SW480 (cell line): Measurements from ENCODE around the gene DBH.

ENCODE experiments used
- DNase-seq: peaks from one replicate; pipeline ENCODE4 v3.0.0-alpha.2; 2016; ENCODE audit warnings: low spot score

Gene DBH

GRCh38 chr9:133604856-133605255 lies 31.3 kb upstream of the DBH start:
- DNase-seq: no peak

GRCh38 chr9:133605446-133605845 lies 30.7 kb upstream of the DBH start:
- no peak for DNase-seq

GRCh38 chr9:133605856-133606707 lies 30.1 kb upstream of the DBH start:
- DNase-seq: no peak

GRCh38 chr9:133606708-133607025 lies 29.5 kb upstream of the DBH start:
- DNase-seq: no peak

- DNase-seq: no peak
Measured at GRCh38 chr9:133607381-133607780, 28.8 kb upstream of the DBH start.

DNA sequence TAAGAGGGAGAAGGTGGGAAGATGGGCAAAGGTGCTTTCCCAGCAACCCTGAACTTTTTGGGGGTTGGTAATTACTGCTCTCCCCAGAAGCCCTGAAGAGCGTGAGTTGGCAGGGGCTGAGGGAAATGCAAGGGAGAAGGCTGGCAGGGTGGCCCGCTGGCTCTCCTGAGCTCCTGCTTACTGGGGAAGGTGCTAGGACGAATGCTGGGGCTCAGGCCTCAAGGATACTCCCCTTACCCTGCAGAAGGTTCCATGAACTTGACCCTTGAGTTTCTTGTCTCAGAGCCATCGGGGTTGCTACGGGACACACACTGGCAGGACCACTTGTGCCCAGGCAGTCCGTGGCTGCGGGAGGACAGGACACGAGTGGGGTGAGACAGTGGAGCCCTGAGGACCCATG lies 28.2 kb upstream of the DBH start:
- no peak for DNase-seq

GRCh38 chr9:133608382-133608781 lies 27.8 kb upstream of the DBH start:
- no peak for DNase-seq

- no peak for DNase-seq
Measured at GRCh38 chr9:133608889-133609288, 27.3 kb upstream of the DBH start.

GRCh38 chr9:133609311-133610098 lies 26.7 kb upstream of the DBH start, which contains the start of gene FAM163B:
FAM163B (minus strand) TSS chr9:133609389; CDS start chr9:133580223, 29,166 bp downstream.
- no peak for DNase-seq

DNA sequence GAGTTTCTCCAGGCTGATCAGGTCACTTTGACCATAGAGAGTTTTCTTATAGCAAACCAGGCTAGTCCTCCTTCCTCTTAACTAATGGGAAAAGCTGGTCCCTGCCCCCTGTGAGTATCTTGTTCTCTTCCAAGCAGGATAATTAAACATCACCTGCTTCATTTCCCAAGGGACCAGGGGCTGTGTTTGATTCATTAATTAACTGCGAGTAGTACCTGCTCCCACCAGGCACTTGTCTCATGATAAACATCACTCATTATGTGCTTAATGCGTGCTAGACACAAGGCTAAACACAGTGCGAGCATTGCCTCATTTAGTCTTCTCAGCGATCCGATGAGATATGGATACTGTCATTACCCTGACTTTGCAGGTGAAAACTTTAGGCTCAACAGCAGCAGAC lies 25.3 kb upstream of the DBH start:
- no peak for DNase-seq

DNA sequence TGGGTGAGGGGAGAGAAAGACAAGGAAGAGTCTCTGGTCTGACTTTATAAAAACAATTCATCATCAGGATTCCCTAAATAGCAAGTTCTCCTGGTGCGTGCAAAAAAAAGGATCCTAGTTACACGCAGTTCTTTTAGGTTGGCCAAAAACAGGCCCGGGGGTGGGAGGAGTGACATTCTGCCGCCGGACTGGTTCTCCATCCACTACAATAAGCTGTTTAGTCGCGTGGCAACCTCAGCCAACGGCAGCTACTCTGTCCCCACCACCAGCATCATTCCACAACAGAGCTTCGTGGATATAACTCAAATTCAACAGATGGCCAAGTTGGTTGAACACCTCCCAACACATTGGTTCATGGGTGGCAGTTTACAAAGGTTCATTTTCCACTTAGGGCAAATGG lies 24.1 kb upstream of the DBH start:
- DNase-seq: no peak

GRCh38 chr9:133612816-133613215 lies 23.3 kb upstream of the DBH start:
- no peak for DNase-seq

- no peak for DNase-seq
Measured at GRCh38 chr9:133613432-133613831, 22.7 kb upstream of the DBH start.

- no peak for DNase-seq
Measured at GRCh38 chr9:133614056-133614455, 22.1 kb upstream of the DBH start.

- no peak for DNase-seq
Measured at GRCh38 chr9:133614678-133615077, 21.5 kb upstream of the DBH start.

GRCh38 chr9:133615186-133615585 lies 21.0 kb upstream of the DBH start:
- no peak for DNase-seq

DNA sequence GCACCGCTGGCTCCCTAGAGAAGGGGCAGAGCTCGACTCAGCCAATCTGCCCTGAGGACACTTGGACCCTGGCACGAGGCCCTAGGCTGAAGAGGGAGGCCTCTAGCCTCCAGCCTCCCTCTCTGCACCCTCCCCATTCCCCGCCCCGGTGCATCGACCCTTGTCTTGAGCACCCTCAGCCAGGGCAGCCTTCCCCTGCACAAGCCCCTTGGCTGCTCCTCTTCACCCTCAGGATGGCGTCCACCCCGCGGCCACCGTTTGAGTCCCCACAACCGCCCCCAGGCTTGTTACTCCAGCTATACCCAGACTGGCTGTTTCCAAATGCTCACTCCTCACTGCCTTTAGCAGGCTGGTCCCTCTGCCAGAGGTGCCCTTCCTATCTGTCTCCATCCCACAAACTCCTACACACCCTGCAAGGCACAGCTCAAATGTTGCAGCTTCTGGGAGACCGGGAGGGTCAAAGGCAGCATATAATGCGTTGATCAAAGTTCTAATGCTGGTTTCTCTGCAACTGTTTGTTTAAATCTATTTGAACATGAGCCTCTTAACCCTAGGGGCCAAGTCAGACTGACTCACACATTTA lies 20.5 kb upstream of the DBH start:
- no peak for DNase-seq

DNA sequence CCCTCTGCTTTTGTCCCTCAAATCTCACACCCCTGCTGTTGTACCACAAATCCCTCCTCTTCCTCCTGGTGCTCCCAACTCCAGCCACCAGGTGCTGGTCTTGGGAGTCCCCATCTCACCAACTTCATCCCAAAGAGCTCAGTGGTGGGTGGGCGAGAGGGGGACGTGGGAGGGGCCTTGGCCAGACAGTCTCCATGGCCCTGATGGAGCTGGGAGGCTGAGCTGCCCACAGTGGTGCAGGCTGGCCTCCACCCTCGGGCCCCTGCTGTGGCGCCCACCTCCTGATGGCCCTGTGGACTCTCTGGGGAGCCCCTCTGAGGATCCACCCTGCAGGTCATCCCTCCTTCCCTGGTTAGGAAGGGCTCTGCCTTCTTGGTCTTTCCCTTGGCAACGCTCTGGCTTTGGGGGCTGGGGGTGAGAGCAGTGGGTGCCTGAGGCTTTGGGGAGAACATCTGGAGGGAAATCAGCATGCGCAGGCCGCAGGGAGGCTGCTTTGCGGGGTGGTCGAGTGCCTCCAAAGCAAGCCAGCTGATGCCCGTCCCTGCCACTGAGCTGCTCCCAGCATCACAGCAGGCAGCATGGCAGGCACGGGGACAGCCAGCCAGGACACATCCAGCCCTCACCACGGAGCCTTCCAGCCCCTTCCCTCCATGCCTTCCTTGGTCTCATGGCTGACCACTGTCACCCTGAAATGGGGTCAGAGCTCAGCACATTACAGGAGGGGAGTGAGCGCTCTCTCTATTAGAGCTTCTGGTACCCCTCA lies 19.3 kb upstream of the DBH start:
- no peak for DNase-seq

GRCh38 chr9:133618726-133619125 lies 17.4 kb upstream of the DBH start:
- peak; percentile 77 for DNase-seq

- peak; percentile 62 for DNase-seq
Measured at GRCh38 chr9:133619791-133620190, 16.4 kb upstream of the DBH start.

- no peak for DNase-seq
Measured at GRCh38 chr9:133621725-133622267, 14.4 kb upstream of the DBH start.

DNA sequence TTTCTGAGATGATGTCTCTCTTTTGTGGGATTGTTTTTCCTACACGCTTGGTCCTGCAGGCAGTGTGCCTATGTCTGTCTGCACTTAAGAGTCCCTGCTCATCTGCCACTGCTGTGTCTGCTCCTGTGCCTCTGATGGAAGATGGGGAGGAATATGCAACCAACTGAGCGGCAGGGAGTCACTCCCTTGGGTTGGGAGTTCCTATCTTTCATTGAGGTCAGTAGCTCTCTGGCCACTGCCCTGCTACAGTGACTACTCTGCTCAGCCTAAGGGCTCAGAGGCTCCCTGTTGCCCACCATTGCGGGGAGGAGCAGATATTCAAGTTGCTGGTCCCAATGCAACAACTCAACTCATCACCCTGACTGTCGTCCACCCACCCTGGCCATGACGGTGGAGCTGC lies 13.6 kb upstream of the DBH start:
- no peak for DNase-seq
